ENCODE measurements around the gene TNNC2. TPM values are rescaled to one million over a fixed set of nuclear protein-coding genes. Genes with fewer than 3 reads are reported as not detected.

TNNC2 gene
- total RNA-seq, 2 donors from 2014 or later = 0.51 TPM; not detected in 1

GRCh38 chr20:45873409-45874103, 46.4 kb upstream of the TNNC2 start:
- DNase-seq = no peak
- Histone ChIP-seq H3K27ac (ENCODE audit: low read depth, low read length) (no peak overlapping the region), H3K4me3 (ENCODE audit: low read length) (no peak overlapping the region), H3K27me3 (ENCODE audit: control insufficient read depth, insufficient read depth, low read length, poor library complexity, severe bottlenecking) (no peaks in the 10 kb centered on the region), H3K4me1 (ENCODE audit: control insufficient read depth, insufficient read depth, low read length) (peaks cover 3% of the 10 kb centered on the region), H3K36me3 (ENCODE audit: control insufficient read depth, insufficient read depth, low read length) (peaks cover 16% of the 10 kb centered on the region), H3K9me3 (ENCODE audit: control insufficient read depth, low read length) (no peaks in the 10 kb centered on the region), H3K9ac (ENCODE audit: extremely low read depth, low read length, poor library complexity, severe bottlenecking) (no peak overlapping the region)
- peaks cover 18% of the 10 kb centered on the region for H3K4me1 Mint-ChIP-seq
- H3K9me3 Mint-ChIP-seq = no peaks in the 10 kb centered on the region
- no peak overlapping the region for H3K4me3 Mint-ChIP-seq
- 77 to 91% methylated on average over 1 of the region's 1 CpG for WGBS, 2 experiments (ENCODE audit: insufficient coverage in 1 of 2, insufficient read length in 1 of 2)
- no peaks in the 10 kb centered on the region for H3K27me3 Mint-ChIP-seq (ENCODE audit: insufficient read depth)
- H3K27ac Mint-ChIP-seq = no peak overlapping the region
- H3K36me3 Mint-ChIP-seq (ENCODE audit: low read depth) = peaks cover 5% of the 10 kb centered on the region
- no peak for TF ChIP-seq CTCF (conservative IDR thresholded peaks at IDR 0.05)

GRCh38 chr20:45872626-45873025, 45.5 kb upstream of the TNNC2 start:
- no peaks in the 10 kb centered on the region for H3K27me3 Mint-ChIP-seq (ENCODE audit: insufficient read depth)
- no peak for DNase-seq
- 88 to 100% methylated on average over 2 to 4 of the region's 4 CpGs for WGBS, 2 experiments (ENCODE audit: insufficient coverage in 1 of 2, insufficient read length in 1 of 2)
- H3K9me3 ChIP-seq (ENCODE audit: control insufficient read depth, low read length) = no peaks in the 10 kb centered on the region
- no peak overlapping the region for H3K4me3 ChIP-seq (ENCODE audit: low read length)
- peaks cover 5% of the 10 kb centered on the region for H3K36me3 Mint-ChIP-seq (ENCODE audit: low read depth)
- no peak for TF ChIP-seq CTCF (conservative IDR thresholded peaks at IDR 0.05)
- peaks cover 3% of the 10 kb centered on the region for H3K4me1 ChIP-seq (ENCODE audit: control insufficient read depth, insufficient read depth, low read length)
- no peaks in the 10 kb centered on the region for H3K27me3 ChIP-seq (ENCODE audit: control insufficient read depth, insufficient read depth, low read length, poor library complexity, severe bottlenecking)
- H3K4me3 Mint-ChIP-seq = no peak overlapping the region
- H3K4me1 Mint-ChIP-seq = peaks cover 18% of the 10 kb centered on the region
- H3K9ac ChIP-seq (ENCODE audit: extremely low read depth, low read length, poor library complexity, severe bottlenecking) = no peak overlapping the region
- H3K27ac ChIP-seq (ENCODE audit: low read depth, low read length) = no peak overlapping the region
- H3K27ac Mint-ChIP-seq = no peak overlapping the region
- peaks cover 10% of the 10 kb centered on the region for H3K36me3 ChIP-seq (ENCODE audit: control insufficient read depth, insufficient read depth, low read length)
- H3K9me3 Mint-ChIP-seq = no peaks in the 10 kb centered on the region

GRCh38 chr20:45867819-45868176, 40.7 kb upstream of the TNNC2 start:
- no peaks in the 10 kb centered on the region for H3K36me3 ChIP-seq (ENCODE audit: control insufficient read depth, insufficient read depth, low read length)
- Mint-ChIP-seq H3K9me3 (no peaks in the 10 kb centered on the region), H3K27me3 (ENCODE audit: insufficient read depth) (no peaks in the 10 kb centered on the region), H3K4me3 (no peak overlapping the region), H3K36me3 (ENCODE audit: low read depth) (peaks cover 4% of the 10 kb centered on the region), H3K27ac (no peak overlapping the region), H3K4me1 (peaks cover 8% of the 10 kb centered on the region)
- no peaks in the 10 kb centered on the region for H3K27me3 ChIP-seq (ENCODE audit: control insufficient read depth, insufficient read depth, low read length, poor library complexity, severe bottlenecking)
- no peaks in the 10 kb centered on the region for H3K4me1 ChIP-seq (ENCODE audit: control insufficient read depth, insufficient read depth, low read length)
- H3K9me3 ChIP-seq (ENCODE audit: control insufficient read depth, low read length) = no peaks in the 10 kb centered on the region
- DNase-seq = no peak
- no peak overlapping the region for H3K9ac ChIP-seq (ENCODE audit: extremely low read depth, low read length, poor library complexity, severe bottlenecking)
- TF ChIP-seq CTCF (conservative IDR thresholded peaks at IDR 0.05) = no peak
- no peak overlapping the region for H3K27ac ChIP-seq (ENCODE audit: low read depth, low read length)
- no peak overlapping the region for H3K4me3 ChIP-seq (ENCODE audit: low read length)

Data from endodermal cell (in vitro differentiated cells).